ENCODE measurements around the gene KRT79.
A peak's percentile ranks its signal among the peaks of the same experiment; 100 is the strongest.

The KRT79 gene

DNA sequence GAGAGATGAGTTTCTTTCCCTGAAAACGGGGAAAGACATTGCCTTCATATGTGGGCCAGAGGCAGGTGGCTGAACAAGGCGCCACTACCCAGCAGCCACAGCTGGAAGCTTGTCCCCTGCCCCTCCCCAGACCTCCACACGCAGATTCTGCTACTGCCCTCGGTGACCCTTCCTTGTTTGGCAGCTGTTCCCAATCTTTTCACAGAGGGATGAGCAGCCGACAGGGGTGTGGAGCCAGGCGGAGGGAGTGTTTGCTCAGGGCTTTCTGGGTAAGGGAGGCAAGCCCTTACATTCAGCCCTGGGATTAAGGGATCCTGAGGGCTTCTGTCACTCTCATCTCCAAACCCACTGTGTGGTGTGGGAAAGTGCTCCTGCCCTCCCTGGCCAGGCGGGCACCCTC, 15.7 kb downstream of the KRT79 start:
- DNase-seq: peak; percentile 22

DNA sequence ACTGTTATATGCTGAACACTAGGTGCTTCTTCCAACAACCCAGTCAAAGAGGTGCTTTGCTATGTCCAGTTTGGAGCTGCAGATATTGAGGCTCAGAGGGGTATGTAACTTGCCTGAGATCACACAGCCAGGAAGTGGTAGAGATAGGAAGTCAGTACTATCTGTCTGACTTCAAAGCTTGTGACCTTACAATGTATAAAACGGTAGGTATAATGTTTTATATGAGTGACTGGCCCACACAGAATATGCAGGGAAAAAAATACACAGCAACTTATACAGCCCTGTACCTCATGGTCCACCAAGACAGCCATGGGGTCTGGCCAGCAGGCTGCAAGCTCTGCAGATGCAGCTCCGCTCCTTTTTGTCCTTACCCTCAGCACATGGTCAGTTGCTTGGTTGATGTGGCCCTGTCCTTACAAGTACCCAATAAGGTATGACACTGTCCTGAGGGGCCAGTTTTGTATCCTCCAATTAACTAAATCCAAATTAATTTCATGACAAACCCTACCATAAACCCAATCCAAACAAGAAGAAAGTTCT, 16.3 kb downstream of the KRT79 start:
- no peak for DNase-seq

DNA sequence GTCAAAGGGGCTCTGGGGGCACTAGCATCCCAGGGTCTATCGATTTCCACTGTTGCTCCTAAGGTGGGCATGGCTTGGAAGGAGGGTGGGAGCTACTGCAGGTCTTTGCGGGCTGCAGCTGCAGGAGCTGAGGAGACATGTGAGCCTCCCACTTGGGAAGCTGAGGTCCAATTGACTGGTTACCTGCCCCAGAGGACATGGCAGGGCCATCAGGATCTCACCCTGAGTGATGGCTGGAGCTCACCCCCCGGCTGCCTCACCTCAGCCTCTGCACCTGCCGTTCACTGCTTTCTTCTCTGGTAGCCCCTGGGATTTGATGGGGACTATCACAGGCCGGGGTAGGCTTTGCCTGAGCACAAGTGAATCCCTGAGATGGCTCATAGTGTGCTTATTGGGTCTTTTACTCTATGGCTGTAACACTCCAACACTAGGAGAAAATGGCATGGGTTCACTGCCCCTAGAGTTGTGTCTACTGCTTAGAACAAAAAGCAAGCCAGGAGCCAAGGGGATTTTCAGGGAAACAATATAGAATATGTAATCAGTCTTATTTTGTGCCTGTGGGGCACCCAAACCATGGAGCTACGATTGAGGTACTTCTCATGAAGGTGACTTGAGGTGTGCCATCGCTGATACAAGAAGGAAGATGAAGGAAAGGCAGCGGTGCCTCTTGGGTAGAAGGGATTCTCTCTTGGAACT, 17.0 kb downstream of the KRT79 start:
- DNase-seq: no peak

DNA sequence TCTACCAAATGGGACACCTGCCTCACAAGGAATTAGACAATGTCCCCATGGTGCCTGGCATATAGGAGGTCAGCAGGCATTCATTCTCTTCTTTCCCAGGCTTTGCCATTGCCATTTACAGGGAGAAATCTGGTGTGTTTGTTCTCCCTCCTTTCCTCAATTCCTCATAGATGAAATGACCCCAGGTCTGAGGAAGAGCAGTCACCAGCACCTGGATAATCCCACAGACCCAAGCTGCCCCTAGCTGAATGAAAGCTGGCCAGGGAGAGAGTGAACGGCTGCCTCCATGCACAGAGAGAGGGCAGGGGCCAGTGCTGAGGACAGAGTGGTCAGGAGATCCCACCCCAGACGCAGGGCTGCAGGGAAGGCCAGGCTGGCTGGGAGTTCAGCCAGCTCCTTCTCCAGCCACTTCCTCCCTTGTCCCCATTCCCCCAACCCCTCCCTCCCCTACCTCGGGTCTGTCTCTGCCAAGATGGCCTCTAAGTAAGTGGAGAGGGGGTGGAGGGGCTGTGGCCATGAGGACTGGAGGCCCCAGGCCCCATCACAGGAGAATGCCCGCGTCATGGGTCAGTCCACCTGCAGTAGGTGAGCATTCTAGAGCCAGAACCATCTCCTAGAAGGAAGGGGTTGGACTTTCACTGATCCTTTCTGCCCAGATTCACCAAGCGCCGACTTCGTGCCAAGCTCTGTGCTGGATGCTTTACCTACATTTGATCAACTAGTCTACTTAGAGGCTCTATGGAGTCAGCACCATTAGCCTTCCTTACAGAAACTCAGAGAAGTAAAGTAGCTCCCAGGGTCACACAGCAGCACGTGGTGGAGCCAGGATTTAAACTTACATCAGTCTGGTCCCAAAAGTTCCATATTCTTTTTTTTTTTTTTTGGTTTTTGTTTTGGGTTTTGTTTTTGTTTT, 18.2 kb downstream of the KRT79 start:
- DNase-seq: no peak

DNA sequence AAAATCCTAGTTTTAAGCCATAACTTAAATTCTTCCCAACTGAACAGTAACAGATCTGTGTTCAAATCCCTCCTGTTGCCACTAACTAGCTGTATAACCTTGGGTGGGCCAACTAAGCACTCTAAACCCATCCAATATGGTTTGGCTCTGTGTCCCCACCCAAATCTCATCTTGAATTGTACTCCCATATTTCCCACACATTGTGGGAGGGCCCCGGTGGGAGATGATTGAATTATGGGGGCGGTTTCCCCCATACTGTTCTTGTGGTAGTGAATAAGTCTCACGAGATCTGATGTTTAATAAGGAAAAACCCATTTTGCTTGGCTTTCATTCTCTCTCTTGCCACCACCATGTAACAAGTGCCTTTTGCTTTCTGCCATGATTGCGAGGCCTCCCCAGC, 18.9 kb downstream of the KRT79 start:
- no peak for DNase-seq

DNA sequence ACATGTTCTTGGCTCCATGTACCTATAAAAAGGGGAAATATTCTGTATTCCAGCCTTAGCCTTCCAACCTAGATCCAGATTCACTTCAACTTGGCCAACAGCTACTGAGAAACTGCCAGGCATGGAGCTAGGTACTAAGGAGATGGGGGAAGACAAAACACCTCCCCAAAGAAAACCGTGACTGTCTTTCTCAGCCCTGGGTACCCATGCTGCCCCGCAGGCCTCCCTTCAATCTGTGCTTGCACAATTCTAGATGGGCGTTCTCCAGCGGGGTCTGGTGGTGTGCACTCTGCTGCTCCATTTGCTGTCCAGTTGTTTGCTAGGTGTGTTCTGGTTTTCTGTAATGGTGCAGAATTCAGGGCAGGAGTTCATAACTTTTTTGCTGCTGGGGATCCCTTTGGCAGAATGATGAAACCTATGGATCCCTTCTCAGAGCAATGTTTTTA, 19.4 kb downstream of the KRT79 start:
- DNase-seq: no peak

DNA sequence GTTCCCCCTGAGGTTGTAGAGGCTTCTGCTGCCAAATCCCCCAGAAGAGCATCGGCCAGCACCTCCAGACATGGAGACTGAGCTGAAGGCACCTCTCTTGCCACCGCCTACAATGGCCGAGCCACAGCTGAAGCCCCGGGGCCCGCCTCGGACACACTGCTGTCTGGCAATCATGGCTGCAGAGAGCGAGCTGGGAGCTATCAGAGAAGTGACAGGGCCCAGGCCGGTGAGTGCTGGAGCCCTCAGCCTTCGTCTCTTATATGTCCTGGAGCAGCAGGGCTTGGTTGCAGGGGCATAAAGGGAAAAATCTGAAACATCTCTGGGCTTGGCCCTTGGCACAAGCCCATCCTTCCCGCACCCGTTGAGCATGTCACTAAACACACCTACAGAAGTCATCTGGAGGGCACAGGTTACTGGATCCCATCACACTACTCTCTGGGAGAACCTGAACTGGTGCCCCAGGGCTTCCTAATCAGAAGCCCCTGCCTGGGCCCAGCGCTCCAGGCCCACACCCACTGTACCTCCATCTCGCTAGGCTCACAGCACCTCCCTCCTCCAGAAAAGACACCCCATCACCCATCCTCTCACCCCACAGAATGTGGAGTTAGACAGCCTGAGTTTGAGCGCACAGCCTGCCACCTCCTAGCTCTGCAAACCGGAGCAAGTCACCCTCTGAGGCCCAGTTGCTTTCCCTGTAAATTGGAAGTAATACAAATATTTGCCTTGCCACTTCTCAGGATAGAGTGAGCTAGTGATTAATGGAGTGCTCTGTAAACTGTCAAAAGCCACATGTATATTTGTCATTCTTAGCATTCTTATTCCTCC, 20.0 kb downstream of the KRT79 start, which contains the start of gene KRT4:
Gene KRT4, minus strand, starts transcription at position 232 of the 825 bp plus-strand sequence. Its CDS starts 58 bp downstream, at position 174.
- no peak for DNase-seq

DNA sequence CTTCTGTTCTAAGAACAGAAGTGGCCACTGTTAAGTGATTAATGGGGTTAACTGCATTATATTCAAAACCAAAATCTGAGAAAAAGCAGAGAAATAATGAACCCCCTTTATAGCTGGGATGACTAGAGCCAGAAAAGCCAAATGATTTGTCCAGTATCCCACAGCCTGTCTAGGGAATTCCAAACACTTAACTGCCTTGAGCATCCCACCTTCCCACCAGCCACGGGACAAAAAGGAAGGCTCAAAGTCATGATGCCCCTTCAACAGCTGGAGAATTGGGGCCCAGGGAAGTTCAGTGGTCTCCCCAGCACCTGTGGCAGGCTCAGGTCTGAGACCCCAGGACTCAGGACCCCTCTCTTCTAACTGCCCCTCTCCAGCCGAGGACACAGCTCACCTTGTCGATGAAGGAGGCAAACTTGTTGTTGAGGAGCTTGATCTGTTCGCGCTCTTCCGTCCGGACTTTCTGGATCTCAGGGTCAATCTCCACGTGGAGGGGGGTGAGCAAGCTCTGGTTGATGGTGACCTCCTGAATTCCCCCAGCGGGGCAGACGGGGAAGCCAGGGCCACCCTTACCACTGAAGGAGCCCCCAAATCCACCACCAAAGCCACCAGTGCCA, 20.8 kb downstream of the KRT79 start:
- no peak for DNase-seq

DNA sequence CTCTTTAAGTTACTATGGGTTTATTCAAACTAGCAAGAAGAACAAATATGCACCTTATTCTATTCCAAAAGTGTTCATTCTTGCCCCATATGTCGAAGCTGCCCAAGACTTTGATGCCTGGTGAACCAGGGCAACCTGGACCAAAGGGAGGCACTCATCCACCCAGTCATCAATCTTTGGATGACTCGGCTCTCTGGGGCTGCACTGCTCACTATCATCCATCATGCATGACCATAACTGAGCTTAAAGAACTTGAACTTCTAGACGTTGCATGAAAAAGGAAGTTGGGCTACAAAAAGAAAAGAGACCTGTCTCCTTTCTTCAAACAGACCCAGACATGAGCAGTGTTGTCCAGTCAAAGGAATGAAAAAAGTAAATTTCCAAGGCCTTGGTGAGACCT, 21.4 kb downstream of the KRT79 start:
- no peak for DNase-seq

DNA sequence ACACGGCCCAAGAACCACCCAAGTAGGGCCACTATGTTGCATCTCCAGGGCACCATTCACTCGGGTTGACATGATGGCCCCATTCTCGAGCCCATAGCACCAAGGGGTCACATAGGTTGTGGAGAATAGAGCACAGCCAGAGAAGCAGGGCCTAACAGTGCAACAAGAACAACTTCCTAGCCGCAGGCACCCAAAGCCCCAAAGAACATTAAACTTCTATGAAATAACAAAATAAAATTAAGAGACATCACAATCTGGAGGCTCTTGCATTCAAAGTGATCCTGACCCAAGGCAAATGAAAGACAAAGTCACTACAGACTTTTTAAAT, 22.1 kb downstream of the KRT79 start:
- no peak for DNase-seq

DNA sequence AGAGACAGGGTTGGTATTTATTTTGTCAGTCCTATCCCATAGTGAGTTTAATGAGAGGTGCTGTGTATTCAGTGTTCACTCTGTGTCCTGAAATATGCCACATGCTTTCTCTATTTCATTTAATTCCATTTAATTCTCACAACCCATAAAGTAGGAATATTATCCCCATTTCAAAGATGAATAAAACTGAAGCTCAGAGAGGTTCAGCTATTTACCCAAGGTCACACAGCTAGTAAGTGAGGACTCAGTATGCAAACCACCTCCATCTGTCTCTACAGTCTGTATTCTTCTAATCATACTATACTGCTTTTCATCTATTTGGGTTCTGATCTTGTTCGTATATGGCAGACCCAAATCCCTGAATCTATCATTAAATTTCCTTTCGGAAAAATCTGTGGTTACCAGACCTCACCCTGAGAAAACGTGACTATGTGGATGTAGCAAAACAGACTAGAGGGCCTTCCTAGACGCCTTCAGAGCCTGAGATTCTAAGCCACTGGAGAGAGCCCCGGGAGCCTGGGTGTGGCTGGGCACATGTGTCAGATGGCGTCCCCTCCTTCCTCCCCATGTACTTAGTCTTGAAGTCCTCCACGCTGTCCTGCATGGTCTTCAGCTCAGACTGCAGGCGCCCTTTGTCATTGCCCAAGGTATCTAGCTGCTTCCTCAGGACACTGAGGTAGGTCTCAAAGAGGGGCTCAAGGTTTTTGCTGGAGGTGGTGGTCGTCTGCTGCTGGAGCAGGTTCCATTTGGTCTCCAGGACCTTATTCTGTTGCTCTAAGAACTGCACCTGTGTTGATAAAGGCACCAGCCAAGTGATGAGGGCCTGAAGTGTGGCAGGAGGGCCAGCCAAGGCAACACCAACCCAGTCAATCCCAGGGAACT, 22.7 kb downstream of the KRT79 start:
- DNase-seq: no peak

DNA sequence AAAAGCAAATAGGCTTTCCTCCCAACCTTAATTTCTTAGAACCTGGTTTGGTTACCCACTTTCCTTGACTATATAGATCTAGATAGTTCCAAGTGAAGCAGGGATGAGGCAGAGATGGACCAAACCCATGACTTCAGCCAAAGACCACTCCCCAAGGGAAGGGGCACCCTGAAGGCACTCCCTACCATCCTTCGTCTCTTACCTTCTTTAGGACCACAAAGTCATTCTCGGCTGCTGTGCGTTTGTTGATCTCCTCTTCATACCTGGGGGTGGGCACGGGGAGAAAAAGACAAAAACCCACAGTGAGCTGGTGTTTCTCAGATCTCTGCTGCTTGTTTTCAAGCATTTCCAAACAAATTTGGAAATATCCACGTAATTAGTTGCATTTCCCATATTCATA, 23.6 kb downstream of the KRT79 start:
- DNase-seq: no peak

DNA sequence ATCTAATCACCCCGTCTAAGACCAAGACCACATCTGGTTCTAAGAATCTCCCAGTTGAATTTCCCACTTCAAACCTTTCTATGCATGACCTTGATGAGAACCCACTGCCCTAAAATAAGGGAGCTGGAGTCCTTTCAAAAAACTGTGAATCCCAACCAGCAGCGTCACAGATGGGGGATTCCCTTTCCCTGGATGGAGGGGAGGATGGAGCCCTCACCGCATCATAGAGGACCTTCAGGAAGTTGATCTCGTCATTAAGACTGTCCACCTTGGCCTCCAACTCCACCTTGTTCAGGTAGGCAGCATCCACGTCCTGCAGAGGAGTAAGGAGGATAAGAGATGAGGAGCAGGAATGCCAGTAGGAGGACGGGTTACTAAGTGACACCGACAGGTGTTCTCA, 24.9 kb downstream of the KRT79 start:
- no peak for DNase-seq

DNA sequence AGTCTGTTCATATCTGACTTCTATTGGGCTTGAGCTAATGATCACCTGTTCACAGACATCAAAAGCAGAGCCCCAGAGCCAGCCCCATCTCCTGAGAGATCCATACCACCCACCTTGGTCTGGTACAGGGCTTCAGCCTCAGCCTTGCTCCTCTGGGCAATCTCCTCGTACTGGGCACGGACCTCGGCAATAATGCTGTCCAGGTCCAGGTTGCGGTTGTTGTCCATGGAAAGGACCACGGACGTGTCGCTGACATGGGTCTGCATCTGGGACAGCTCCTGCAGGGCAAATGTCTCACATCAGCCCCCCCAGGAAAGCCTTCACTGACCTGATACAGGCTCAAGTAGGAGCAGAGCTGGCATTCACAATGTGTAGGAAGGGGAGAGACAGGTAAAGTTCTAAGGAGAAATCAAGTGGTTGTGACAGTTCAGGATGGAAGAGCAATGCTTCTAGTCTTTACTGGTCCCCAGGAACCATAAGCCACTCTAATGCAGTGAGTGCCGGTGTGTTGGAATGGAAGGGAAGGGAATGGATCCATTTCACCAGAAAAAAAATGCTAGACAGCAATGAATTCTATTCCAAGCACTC, 25.4 kb downstream of the KRT79 start:
- no peak for DNase-seq

DNA sequence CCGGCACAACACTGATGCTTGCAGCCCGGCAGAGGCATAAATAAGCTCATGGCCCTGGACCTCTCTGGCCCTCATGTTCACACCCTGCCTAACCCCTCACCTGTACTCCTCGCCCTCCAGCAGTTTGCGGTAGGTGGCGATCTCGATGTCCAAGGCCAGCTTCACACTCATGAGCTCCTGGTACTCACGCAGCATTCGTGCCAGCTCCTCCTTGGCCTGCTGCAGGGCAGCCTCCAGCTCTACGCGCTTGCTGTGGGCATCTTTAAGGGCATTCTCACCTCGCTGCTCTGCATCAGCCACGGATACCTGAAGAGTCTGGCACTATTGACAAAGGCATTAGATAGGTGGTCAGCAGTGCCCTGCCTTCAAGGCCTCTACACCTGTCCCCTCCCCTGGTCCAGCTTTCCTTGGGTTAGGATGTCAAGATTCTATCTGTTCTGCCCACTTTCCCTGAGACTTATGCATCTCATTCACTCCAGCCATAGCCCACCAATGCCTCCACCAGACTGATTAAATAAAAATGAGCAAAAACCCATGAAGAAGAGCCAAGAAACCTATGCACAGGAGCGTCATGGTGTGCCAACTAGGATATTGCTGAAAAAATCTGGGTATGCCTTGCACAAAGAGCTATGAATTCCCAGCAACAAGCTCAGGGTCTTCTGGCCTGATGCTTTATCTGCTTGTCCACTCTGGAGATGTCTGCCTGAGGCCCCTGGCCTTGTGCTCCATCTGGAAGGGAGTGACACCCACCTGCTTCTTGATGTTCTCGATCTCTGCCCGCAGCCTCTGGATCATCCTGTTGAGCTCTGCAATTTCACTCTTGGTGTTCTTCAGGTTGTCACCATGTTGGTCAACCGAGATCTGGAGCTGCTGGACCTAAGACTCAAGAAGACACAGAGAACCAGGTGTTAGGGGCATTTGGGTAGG, 26.3 kb downstream of the KRT79 start:
- DNase-seq: no peak

DNA sequence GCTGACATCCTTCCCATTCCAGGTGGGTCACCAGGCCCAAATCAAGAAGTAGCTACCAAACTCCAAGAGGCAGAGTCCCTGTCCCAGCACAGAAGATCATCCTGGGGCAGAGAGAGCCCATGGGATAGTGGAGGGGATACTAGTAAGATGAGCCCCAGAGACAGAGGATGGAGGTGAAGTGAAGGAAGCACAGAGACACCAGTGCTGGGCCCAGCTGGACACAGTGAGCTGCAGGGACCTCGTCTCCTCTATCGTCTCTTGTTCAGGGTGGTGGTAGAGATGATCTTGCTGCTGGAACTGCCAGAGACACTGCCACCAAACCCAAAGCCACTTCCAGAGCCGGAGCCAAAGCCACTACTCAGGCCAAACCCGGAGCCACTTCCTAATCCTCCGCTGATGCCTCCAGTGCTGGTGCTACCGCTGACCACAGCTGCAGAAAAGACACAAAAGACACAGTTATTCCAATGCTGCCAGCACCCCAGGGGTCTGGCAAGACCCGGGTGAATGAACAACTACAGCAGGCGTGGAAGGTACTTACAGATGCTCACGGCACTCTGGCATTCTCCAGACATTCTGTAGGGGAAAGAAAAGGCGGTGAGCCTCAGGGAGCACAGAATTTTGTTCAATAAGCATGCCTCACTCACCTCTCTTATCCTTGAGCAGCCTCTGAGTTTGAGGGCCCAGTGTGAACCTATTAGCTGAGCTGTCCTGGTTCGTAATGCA, 27.1 kb downstream of the KRT79 start:
- no peak for DNase-seq

DNA sequence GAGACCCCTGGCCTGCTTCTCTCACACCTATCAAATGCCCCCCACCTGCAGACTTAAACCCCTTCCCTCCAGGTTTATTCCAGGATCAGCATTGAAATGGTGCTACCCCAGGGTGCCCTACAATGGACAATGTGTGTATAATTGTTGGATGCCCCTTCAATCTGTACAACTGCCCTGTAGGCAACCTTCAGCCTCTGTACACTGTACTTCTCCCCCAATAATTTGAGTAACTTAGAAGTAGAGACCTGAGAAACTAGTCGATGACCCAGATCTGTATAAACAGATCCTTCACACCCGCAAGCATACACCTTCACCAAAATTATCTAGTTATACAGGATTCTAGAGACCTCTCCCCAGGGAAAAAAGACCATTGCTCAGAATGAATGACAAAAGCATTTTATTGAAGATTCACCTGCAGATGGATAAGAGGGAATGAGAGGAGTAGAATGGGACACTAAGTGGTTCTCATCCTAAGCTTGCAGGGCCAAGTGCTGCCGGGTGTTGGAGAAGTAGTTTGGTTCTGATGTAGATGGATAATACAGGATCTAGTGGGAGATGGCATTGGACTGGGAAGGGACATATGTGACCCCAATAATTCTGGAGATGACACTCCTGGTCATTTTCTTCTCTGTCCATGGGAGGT, 27.8 kb downstream of the KRT79 start:
- DNase-seq: no peak

DNA sequence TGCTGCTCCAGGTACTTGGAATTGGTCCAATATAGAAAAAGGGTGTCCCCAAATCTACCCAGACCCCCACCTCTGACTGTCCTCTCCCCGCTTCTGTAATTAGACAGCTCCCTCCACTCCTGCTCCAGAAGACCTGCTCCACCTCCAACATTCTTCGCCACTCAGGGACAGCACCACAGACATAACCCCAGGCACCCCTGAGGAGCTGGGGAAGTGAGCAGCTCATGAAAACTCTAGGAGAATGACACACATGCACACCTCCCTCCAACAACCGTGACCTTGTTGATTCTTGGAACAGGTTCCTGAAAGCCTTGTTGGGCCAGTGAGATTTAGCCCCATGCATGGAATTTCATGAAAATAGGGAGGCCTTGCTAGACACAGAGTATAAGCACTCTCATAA, 28.4 kb downstream of the KRT79 start:
- no peak for DNase-seq

DNA sequence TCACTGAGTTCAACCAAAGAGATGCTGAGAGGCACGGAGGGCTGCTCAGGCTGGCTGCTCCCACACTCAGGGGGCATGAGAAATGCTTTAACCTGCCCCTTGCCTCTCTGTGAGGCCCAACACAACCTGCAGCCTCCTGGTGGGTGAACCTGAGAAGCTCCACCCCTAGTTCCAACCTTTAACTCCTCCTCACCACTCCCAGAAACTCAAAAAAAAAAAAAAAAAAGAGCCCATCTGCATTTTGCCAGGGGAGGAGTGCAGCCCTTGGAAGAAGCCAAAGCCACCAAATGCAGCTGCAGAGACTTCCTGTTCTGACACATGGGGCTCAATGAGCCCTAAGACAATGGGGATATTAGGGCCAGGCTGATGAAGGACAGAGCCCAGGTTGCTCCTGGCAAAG, 29.1 kb downstream of the KRT79 start:
- no peak for DNase-seq
